ENCODE results near the gene HS2ST1. TPM values are rescaled to one million over a fixed set of nuclear protein-coding genes. Genes with fewer than 3 reads are reported as not detected.

Gene HS2ST1
- total RNA-seq, 1 experiment from 2014 or later = 30.1 TPM

- H3K4me3 ChIP-seq (replicated peaks in 1 of 2; ENCODE audit: low read depth in 1 of 2, low read length in 2 of 2) = no peak overlapping the region
- peaks cover 0 to 14% of the 10 kb centered on the region in 2 experiments; a peak in 3 of 4 replicates for H3K4me1 ChIP-seq (ENCODE audit: control insufficient read depth in 1 of 2, insufficient read depth in 2 of 2, low read length in 2 of 2)
- no peaks in the 10 kb centered on the region for H3K9me2 ChIP-seq (ENCODE audit: insufficient read depth)
- no peaks in the 10 kb centered on the region for H4K20me1 ChIP-seq (ENCODE audit: insufficient read depth)
- H3K4me2 ChIP-seq (ENCODE audit: low read length) = peak overlapping the region; percentile 48; the same call in 1 of the 2 replicates
- TF ChIP-seq EZH2phosphoT487 (IDR thresholded peaks at IDR 0.05; ENCODE audit: borderline replicate concordance) (no peak), POLR2A (IDR thresholded peaks at IDR 0.05; ENCODE audit: borderline replicate concordance, extremely low read depth, insufficient read depth, insufficient read length) (no peak), POLR2AphosphoS5 (IDR thresholded peaks at IDR 0.05; ENCODE audit: low read depth, low read length) (no peak), EGR1 (IDR thresholded peaks at IDR 0.05; ENCODE audit: low read depth) (no peak), ZBTB33 (IDR thresholded peaks at IDR 0.05; ENCODE audit: extremely low read depth, insufficient replicate concordance, low read length) (no peak), ATF3 (IDR thresholded peaks at IDR 0.05) (no peak), SP1 (IDR thresholded peaks at IDR 0.05; ENCODE audit: low read depth) (no peak), MAX (IDR thresholded peaks at IDR 0.05) (no peak), EZH2 (IDR thresholded peaks at IDR 0.05) (no peak), ZNF274 (IDR thresholded peaks at IDR 0.05; ENCODE audit: low read depth, low read length) (no peak), REST (IDR thresholded peaks at IDR 0.05; ENCODE audit: low read depth) (no peak), RAD21 (IDR thresholded peaks at IDR 0.05; ENCODE audit: low read depth) (no peak)
- no peaks in the 10 kb centered on the region for H3K27me3 ChIP-seq (ENCODE audit: insufficient read depth, low read length)
- ChIA-PET CTCF (no interaction called here), RAD21 (ENCODE audit: low non-redundant PET in 1 of 2, low total read pairs in 2 of 2, uncharacterized antibody in 2 of 2, unreplicated experiment in 2 of 2) (no interaction called here), POLR2A (no interaction called here)
- no peaks in the 10 kb centered on the region for H3K9me3 ChIP-seq (ENCODE audit: control insufficient read depth in 1 of 2, insufficient read depth in 1 of 2, low read depth in 1 of 2, low read length in 2 of 2)
- no peaks in the 10 kb centered on the region for H3K79me2 ChIP-seq (ENCODE audit: insufficient read depth, low read length)
- no TSS peak for BruUV-seq (replicated peaks)
- H3K27ac ChIP-seq (ENCODE audit: low read depth, low read length) = no peak overlapping the region
- ATAC-seq (no peak), DNase-seq (ENCODE audit: low read depth, low spot score) (no peak)
- H2AFZ ChIP-seq (ENCODE audit: low read depth, low read length, poor library complexity, severe bottlenecking) = no peak overlapping the region
- intact Hi-C loops (cut with micrococcal nuclease) = no loop called here
- no peak overlapping the region for H3K9ac ChIP-seq (ENCODE audit: low read length)
- no peaks in the 10 kb centered on the region for H3K36me3 ChIP-seq (ENCODE audit: control insufficient read depth in 1 of 2, insufficient read depth in 2 of 2, low read length in 2 of 2)
These were observed 227.1 kb downstream of the HS2ST1 start for GRCh38 chr1:87141556-87141955.

Data from HCT116 (cell line).